HG02943 (cell line): ENCODE data around the gene MMEL1.
"Not testable (repeated sequence)": the region's sequence is repeated elsewhere in the genome, so short reads cannot be mapped to it uniquely, and the experiment has no call there.

Source experiments
- ATAC-seq: cut with Tn5 transposase; IDR thresholded peaks from one replicate; pipeline ENCODE4 v1.9.1; 2021; ENCODE audit warnings: mild to moderate bottlenecking, low read depth, moderate library complexity; ENCODE audit not compliant: unreplicated experiment

MMEL1 gene

GRCh38 chr1:2577565-2578075 lies 55.2 kb downstream of the MMEL1 start:
- peak; percentile 30 for ATAC-seq

GRCh38 chr1:2575801-2576663 lies 56.8 kb downstream of the MMEL1 start:
- ATAC-seq: no peak

GRCh38 chr1:2574350-2574749 lies 58.5 kb downstream of the MMEL1 start:
- ATAC-seq: no peak

DNA sequence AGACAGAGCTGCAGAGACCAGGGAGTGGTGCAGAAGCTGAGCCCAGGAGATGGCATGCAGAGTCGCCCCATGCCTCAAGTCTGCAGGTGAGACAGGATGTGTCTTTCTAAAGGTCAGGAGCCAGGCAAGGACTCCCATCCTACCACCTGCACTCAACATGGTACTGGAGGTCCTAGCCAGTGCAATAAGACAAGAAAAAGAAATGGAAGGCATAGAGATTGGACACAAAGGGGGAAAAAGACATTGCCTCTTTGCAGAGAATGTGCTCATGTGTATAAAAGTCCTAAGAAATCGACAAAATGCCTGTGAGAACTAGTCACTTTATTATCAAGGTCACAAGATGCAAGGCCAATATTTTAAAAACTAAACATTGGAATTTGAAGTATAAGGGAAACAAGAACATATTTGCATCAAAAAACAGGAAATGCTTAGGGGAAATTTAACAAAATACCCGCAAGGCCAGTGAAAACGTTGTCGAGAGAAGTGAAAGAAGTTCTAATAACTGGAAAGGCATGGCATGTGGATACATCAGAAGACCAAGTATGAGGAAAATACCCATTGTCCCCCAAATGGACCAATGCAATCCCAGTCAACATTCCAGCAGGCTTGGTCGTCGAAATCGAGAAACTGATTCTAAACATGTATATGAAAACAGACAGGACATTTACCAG lies 59.4 kb downstream of the MMEL1 start:
- ATAC-seq: no peak

DNA sequence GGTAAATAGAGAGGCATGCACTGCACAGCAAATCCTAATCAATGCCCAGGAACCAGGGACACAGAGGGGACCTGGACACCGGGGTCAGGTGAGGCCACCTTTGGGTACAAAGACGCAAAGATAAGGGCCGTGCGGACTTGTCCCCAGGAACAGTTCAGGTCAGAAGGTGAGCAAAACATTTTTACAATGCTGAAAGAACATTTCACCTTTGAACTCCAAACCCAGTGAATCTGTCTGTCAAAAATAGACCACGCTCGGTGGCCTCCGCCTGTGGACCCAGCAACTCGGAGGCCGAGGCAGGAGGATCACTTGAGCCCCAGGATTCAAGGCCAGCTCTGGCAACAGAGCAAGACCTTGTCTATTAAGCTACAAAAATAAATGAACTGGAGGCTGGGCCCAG lies 61.5 kb downstream of the MMEL1 start:
- no peak for ATAC-seq

DNA sequence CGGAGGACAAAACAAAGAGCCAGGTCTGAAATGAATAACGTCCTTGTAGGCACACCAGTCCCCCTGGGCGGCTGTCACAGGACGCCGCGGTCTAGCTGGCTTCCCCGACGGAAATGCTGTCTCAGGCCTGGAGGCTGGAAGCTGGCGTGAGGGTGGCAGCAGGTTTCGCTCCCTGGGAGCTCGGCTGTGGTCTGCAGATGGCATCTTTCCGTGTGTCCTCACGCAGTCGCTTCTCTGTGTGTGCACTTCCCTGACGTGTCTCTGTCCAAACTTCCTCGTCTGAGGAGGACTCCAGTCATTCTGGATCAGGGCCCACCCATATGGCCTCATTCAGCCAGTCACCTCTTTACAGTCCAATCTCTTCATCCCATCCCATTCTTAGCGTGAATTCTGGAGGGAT lies 62.5 kb downstream of the MMEL1 start:
- no peak for ATAC-seq

- not testable (repeated sequence) for ATAC-seq
These were observed 63.1 kb downstream of the MMEL1 start for GRCh38 chr1:2569703-2570102.

GRCh38 chr1:2569060-2569459 lies 63.8 kb downstream of the MMEL1 start:
- ATAC-seq: no peak

- ATAC-seq: not testable (repeated sequence)
These were observed 64.5 kb downstream of the MMEL1 start for GRCh38 chr1:2568187-2568816.

DNA sequence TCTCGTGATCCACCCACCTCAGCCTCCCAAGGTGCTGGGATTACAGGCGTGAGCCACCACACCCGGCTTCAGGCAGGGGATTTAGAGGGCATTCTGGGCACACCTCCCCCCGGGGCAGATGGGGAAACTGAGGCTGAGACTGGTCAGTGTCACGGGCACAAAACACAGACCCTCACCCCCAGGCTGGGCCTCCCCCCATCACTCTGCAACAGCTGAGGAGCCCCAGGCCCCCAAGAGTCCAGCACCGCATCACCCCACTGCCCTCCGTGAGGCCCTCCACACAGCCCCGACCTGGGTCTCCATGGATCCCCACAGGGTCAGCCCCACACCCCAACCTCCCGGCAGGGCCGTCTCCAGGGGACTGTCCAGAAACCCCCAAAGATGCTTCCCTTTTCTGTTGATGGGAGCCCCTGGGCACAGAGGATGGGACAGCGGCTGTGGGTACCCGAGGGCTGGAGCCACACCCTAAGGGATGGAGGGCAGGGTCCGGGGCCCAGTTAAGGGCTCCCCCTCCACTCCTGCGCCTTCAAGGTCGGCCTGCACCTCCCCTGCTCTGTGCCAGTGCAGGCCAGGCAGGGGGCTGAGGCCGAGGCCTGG lies 65.6 kb downstream of the MMEL1 start:
- no peak for ATAC-seq

GRCh38 chr1:2566101-2567045 lies 66.4 kb downstream of the MMEL1 start:
- no peak for ATAC-seq

DNA sequence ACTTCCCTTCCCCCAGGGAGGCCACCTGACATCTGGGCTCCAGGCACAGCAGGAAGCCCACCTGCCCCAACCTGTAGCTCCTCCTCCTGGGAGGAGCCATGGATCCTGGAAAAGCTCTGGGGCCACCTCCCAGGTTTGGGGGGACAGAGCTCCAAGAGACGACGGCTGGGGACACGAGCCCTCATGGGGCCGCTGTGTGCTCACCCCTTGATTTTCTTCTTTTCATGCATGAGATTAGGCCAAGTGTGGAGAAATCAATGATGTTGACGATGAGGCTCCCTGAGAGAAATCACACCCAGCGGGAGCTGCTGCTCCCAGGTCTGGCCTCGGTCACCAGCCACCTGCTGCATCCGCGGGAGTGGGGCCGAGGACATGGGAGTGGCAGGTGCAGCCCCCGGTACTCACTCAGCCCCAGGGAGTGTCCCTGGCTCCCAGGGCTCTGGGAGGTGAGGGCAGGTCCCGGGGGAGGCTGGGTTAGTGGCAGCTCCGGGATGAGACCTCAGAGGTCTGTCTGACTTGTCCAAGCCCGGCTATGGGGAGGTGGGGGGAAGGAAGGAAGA lies 67.9 kb downstream of the MMEL1 start:
- no peak for ATAC-seq

GRCh38 chr1:2564006-2564814 lies 68.6 kb downstream of the MMEL1 start:
- ATAC-seq: no peak

GRCh38 chr1:2563205-2563604 lies 69.6 kb downstream of the MMEL1 start:
- ATAC-seq: no peak

GRCh38 chr1:2561898-2562895 lies 70.6 kb downstream of the MMEL1 start:
- ATAC-seq: no peak

DNA sequence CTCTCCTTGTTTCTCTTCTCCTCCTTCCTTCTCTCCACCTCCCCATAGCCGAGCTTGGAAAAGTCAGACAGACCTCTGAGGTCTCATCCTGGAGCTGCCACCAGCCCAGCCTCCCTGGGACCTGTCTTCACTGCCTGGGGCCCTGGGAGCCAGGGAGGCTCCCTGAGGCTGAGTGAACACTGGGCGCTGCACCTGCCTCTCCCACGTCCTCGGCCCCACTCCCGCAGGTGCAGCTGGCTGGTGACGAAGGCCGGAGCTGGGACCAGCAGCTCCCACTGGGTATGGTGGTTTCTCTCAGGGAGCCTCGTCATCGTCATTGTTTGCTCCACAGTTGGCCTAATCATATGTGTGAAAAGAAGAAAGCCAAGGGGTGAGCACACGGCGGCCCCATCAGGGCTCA lies 71.4 kb downstream of the MMEL1 start:
- ATAC-seq: no peak

- ATAC-seq: no peak
These were observed 72.3 kb downstream of the MMEL1 start for GRCh38 chr1:2560299-2561073.
